HK-2 (cell line): ENCODE measurements around the gene SPOPL.
"Not testable (repeated sequence)": the region's sequence is repeated elsewhere in the genome, so short reads cannot be mapped to it uniquely, and the experiment has no call there.

Experiments used
- DNase-seq: peaks from one replicate; pipeline ENCODE4 v3.0.0-alpha.2; 2018; ENCODE audit not compliant: unreplicated experiment

The SPOPL gene

GRCh38 chr2:138523673-138524042 is 22.1 kb downstream of the SPOPL start:
- not testable (repeated sequence) for DNase-seq

- not testable (repeated sequence) for DNase-seq
Observed at GRCh38 chr2:138524353-138524752, 22.8 kb downstream of the SPOPL start.

- no peak for DNase-seq
Observed at GRCh38 chr2:138531913-138532312, 30.3 kb downstream of the SPOPL start.

GRCh38 chr2:138534791-138535190 is 33.2 kb downstream of the SPOPL start:
- DNase-seq, result no peak

- no peak for DNase-seq
Observed at GRCh38 chr2:138536302-138536701, 34.7 kb downstream of the SPOPL start.

GRCh38 chr2:138536740-138537139 is 35.2 kb downstream of the SPOPL start:
- no peak for DNase-seq

GRCh38 chr2:138537170-138537915 is 35.8 kb downstream of the SPOPL start:
- DNase-seq, result no peak

- DNase-seq, result not testable (repeated sequence)
Observed at GRCh38 chr2:138544206-138544605, 42.6 kb downstream of the SPOPL start.

- no peak for DNase-seq
Observed at GRCh38 chr2:138548796-138549195, 47.2 kb downstream of the SPOPL start.

- no peak for DNase-seq
Observed at GRCh38 chr2:138550172-138550571, 48.6 kb downstream of the SPOPL start.

- no peak for DNase-seq
Observed at GRCh38 chr2:138550670-138551287, 49.2 kb downstream of the SPOPL start.

- DNase-seq, result no peak
Observed at GRCh38 chr2:138554123-138554522, 52.6 kb downstream of the SPOPL start.

- no peak for DNase-seq
Observed at GRCh38 chr2:138559641-138560040, 58.1 kb downstream of the SPOPL start.

- DNase-seq, result no peak
Observed at GRCh38 chr2:138564586-138565229, 63.1 kb downstream of the SPOPL start.

GRCh38 chr2:138565230-138565598 is 63.6 kb downstream of the SPOPL start:
- no peak for DNase-seq

- no peak for DNase-seq
Observed at GRCh38 chr2:138572318-138572717, 70.7 kb downstream of the SPOPL start.

GRCh38 chr2:138577066-138577465 is 75.5 kb downstream of the SPOPL start:
- no peak for DNase-seq

- DNase-seq, result no peak
Observed at GRCh38 chr2:138579556-138579955, 78.0 kb downstream of the SPOPL start.

- no peak for DNase-seq
Observed at GRCh38 chr2:138581909-138582308, 80.3 kb downstream of the SPOPL start.

- no peak for DNase-seq
Observed at GRCh38 chr2:138589663-138590062, 88.1 kb downstream of the SPOPL start.

GRCh38 chr2:138596403-138596802 is 94.8 kb downstream of the SPOPL start:
- no peak for DNase-seq

- peak; percentile 33 for DNase-seq
Observed at GRCh38 chr2:138600732-138601457, 99.3 kb downstream of the SPOPL start.
